Prostate gland (tissue), 2 donors: ENCODE results near the gene BDNF. TPM values are rescaled to one million over a fixed set of nuclear protein-coding genes. Genes with fewer than 3 reads are reported as not detected.

Experiments
- DNase-seq: peaks from one replicate; pipeline ENCODE4 v3.0.0-alpha.2; 2019; ENCODE audit warnings: low spot score
- H3K27ac ChIP-seq, 2 donors: fragments of 200-600 bp; sonication (generic); 2 replicates each; pipeline ENCODE4 v1.5.1; 2017 to 2019
- H3K27me3 ChIP-seq: fragments of 200-600 bp; sonication (generic); replicated peaks from 2 replicates; pipeline ENCODE4 v1.5.1; 2019; ENCODE audit not compliant: insufficient read depth
- H3K36me3 ChIP-seq, 2 donors: fragments of 200-600 bp; sonication (generic); 1 replicate in 1 of 2; 2 replicates in 1 of 2; pipeline versions ENCODE4 v1.5.1 to v1.8.1; 2017 to 2019
- H3K4me1 ChIP-seq: fragments of 200-600 bp; sonication (generic); replicated peaks from 2 replicates; pipeline ENCODE4 v1.5.1; 2019
- H3K4me3 ChIP-seq, 2 donors: fragments of 200-600 bp; sonication (generic); 2 replicates each; pipeline ENCODE4 v1.5.1; 2017 to 2019
- H3K9me3 ChIP-seq: fragments of 200-600 bp; sonication (generic); 2 replicates; pipeline ENCODE4 v1.5.1; 2017
- CTCF ChIP-seq, 4 experiments: fragments of 200-600 bp in 2 of 4; fragments of 450-650 bp in 2 of 4; sonication (generic) in 2 of 4; IDR thresholded peaks; 1 replicate in 3 of 4; 2 replicates in 1 of 4; pipeline ENCODE4 v1.5.1; 2016 to 2019; ENCODE audit warnings: antibody characterized with exemption in 4 of 4, mild to moderate bottlenecking in 2 of 4, moderate library complexity in 2 of 4
- POLR2A ChIP-seq: fragments of 450-650 bp; IDR thresholded peaks from one replicate; pipeline ENCODE4 v1.6.1; 2016; ENCODE audit warnings: antibody characterized with exemption, mild to moderate bottlenecking
- POLR2AphosphoS5 ChIP-seq: sonication (generic); formaldehyde crosslinking; IDR thresholded peaks from one replicate; pipeline ENCODE4 v1.6.1; 2017; ENCODE audit warnings: antibody characterized with exemption
- WGBS: methylation state at CpG from one replicate; pipeline ENCODE4 v1.1.5; 2018; 5-methylcytosine and 5-hydroxymethylcytosine counted together
- intact Hi-C: fragments of 100-400 bp; cut with DNase I; formaldehyde crosslinking; loops from one replicate; pipeline ENCODE4 v1.14.2; 2022
- total RNA-seq, 2 donors: library from RNA; depleted of rRNA; stranded (reverse); fragments of >200 nt; gene quantifications; one replicate each; pipeline ENCODE4 v1.1.0, GENCODE V29; 2016

The BDNF gene
- total RNA-seq, 2 donors from 2014 or later = 0.87 to 2.5 TPM

- TF ChIP-seq CTCF (IDR thresholded peaks at IDR 0.05) (no peak), POLR2A (no peak), POLR2AphosphoS5 (no peak)
- Histone ChIP-seq H3K27ac (no peak overlapping the region), H3K36me3 (no peaks in the 10 kb centered on the region), H3K9me3 (no peaks in the 10 kb centered on the region), H3K27me3 (no peaks in the 10 kb centered on the region), H3K4me3 (no peak overlapping the region), H3K4me1 (no peaks in the 10 kb centered on the region)
- intact Hi-C loops = no loop called here
- DNase-seq = no peak
- 63% methylated on average over 5 of the region's 5 CpGs for WGBS
Observed at GRCh38 chr11:27623945-27624523, 76.2 kb downstream of the BDNF start.

GRCh38 chr11:27622541-27623300 is 77.5 kb downstream of the BDNF start:
- H3K4me1 ChIP-seq = no peaks in the 10 kb centered on the region
- TF ChIP-seq CTCF (IDR thresholded peaks at IDR 0.05) (no peak), POLR2AphosphoS5 (no peak), POLR2A (no peak)

GRCh38 chr11:27621405-27622161 is 78.7 kb downstream of the BDNF start:
- DNase-seq = no peak
- Histone ChIP-seq H3K27ac (no peak overlapping the region), H3K4me1 (no peaks in the 10 kb centered on the region), H3K36me3 (no peaks in the 10 kb centered on the region), H3K9me3 (no peaks in the 10 kb centered on the region), H3K4me3 (no peak overlapping the region), H3K27me3 (no peaks in the 10 kb centered on the region)
- intact Hi-C loops = no loop called here
- TF ChIP-seq POLR2AphosphoS5 (no peak), POLR2A (no peak), CTCF (IDR thresholded peaks at IDR 0.05) (no peak)
- 66% methylated on average over 4 of the region's 4 CpGs for WGBS

More at GRCh38 chr11:27622541-27623300, 77.5 kb downstream of the BDNF start:
- no peaks in the 10 kb centered on the region for H3K9me3 ChIP-seq
- H3K4me3 ChIP-seq = no peak overlapping the region
- WGBS = 63% methylated on average over 6 of the region's 6 CpGs
- H3K36me3 ChIP-seq = no peaks in the 10 kb centered on the region
- no peak for DNase-seq
- H3K27me3 ChIP-seq = no peaks in the 10 kb centered on the region
- H3K27ac ChIP-seq = no peak overlapping the region
- intact Hi-C loops = no loop called here

GRCh38 chr11:27619763-27620335 is 80.4 kb downstream of the BDNF start:
- DNase-seq = no peak
- TF ChIP-seq POLR2A (no peak), CTCF (IDR thresholded peaks at IDR 0.05) (no peak), POLR2AphosphoS5 (no peak)
- Histone ChIP-seq H3K4me3 (no peak overlapping the region), H3K4me1 (no peaks in the 10 kb centered on the region), H3K36me3 (no peaks in the 10 kb centered on the region), H3K27me3 (no peaks in the 10 kb centered on the region), H3K9me3 (no peaks in the 10 kb centered on the region), H3K27ac (no peak overlapping the region)
- WGBS = 70% methylated on average over 2 of the region's 2 CpGs
- intact Hi-C loops = no loop called here
